Cardiac muscle cell (in vitro differentiated cells and primary cell): ENCODE measurements around the gene SLC39A1. TPM values are rescaled to one million over a fixed set of nuclear protein-coding genes. Genes with fewer than 3 reads are reported as not detected.
A peak's percentile ranks its signal among the peaks of the same experiment; 100 is the strongest.
"Not testable (repeated sequence)": the region's sequence is repeated elsewhere in the genome, so short reads cannot be mapped to it uniquely, and the experiment has no call there.

ENCODE experiments used
- DNase-seq, 2 donors: peaks; one replicate each; pipeline versions ENCODE4 v3.0.0 to v3.0.0-alpha.2; 2010 to 2017; ENCODE audit warnings: low read depth in 1 of 2, low spot score in 1 of 2
- H3K27ac ChIP-seq: fragments of 200-600 bp; sonication (generic); 2 replicates; pipeline ENCODE4 v1.5.1; 2016
- H3K27me3 ChIP-seq: fragments of 200-600 bp; sonication (generic); 2 replicates; pipeline ENCODE4 v1.6.0; 2016; ENCODE audit warnings: control low read depth
- H3K36me3 ChIP-seq: fragments of 200-600 bp; sonication (generic); 2 replicates; pipeline ENCODE4 v1.5.1; 2016; ENCODE audit warnings: control low read depth
- H3K4me1 ChIP-seq: fragments of 200-600 bp; sonication (generic); 2 replicates; pipeline ENCODE4 v1.8.1; 2017; ENCODE audit warnings: low read depth, mild to moderate bottlenecking, mixed run types
- H3K4me3 ChIP-seq: fragments of 200-600 bp; sonication (generic); 2 replicates; pipeline ENCODE4 v1.5.1; 2016; ENCODE audit warnings: mild to moderate bottlenecking
- H3K9me3 ChIP-seq: fragments of 200-600 bp; sonication (generic); 2 replicates; pipeline ENCODE4 v1.5.1; 2017; ENCODE audit warnings: low read depth, mild to moderate bottlenecking, control low read depth
- CTCF ChIP-seq: IDR thresholded peaks from 2 replicates; pipeline ENCODE4 v1.5.1; 2012; ENCODE audit warnings: low read depth, mild to moderate bottlenecking, low read length
- polyA plus RNA-seq: library from polyadenylated mRNA; unstranded; fragments of >200 nt; fragmentation: Nextera tagmentation; extraction: Ambion mirVana; gene quantifications from 2 replicates; pipeline ENCODE4 v1.2.1, GENCODE V29; 2016
- total RNA-seq: library from RNA; depleted of rRNA; stranded (reverse); fragments of >200 nt; gene quantifications from 2 replicates; pipeline ENCODE4 v1.2.3, GENCODE V29; 2016

SLC39A1 gene
- total RNA-seq (75.8 and 83.4 TPM in 2 replicates), polyA plus RNA-seq (71.2 and 72.6 TPM in 2 replicates)

- peak; percentile 97 to 99 for DNase-seq
- TF ChIP-seq CTCF: no peak
- peak within 1 kb of the TSS; percentile 90 for H3K27ac ChIP-seq
- peaks cover 17% of the 10 kb centered on the region for H3K4me1 ChIP-seq
- H3K27me3 ChIP-seq: no peaks in the 10 kb centered on the region
- H3K36me3 ChIP-seq: peaks cover 6% of the 10 kb centered on the region
- no peaks in the 10 kb centered on the region for H3K9me3 ChIP-seq
- H3K4me3 ChIP-seq: peak within 1 kb of the TSS; percentile 58
Measured at GRCh38 chr1:153963030-153963849, at the start of gene SLC39A1. Gene SLC39A1 (minus strand): TSS chr1:153963537. CDS start chr1:153962715, 822 bp downstream.

- not testable (repeated sequence) for H3K9me3 ChIP-seq, H3K36me3 ChIP-seq, DNase-seq, H3K4me1 ChIP-seq, H3K4me3 ChIP-seq, H3K27ac ChIP-seq, H3K27me3 ChIP-seq
Measured at GRCh38 chr1:154012543-154012942, 49.2 kb upstream of the SLC39A1 start.

GRCh38 chr1:154012129-154012528, 48.8 kb upstream of the SLC39A1 start:
- TF ChIP-seq CTCF: no peak
- no peaks in the 10 kb centered on the region for H3K9me3 ChIP-seq
- no peaks in the 10 kb centered on the region for H3K36me3 ChIP-seq
- H3K4me1 ChIP-seq: no peaks in the 10 kb centered on the region
- no peak overlapping the region for H3K27ac ChIP-seq
- H3K27me3 ChIP-seq: no peaks in the 10 kb centered on the region
- no peak for DNase-seq
- H3K4me3 ChIP-seq: no peak overlapping the region

GRCh38 chr1:154006136-154006535, 42.8 kb upstream of the SLC39A1 start:
- TF ChIP-seq CTCF: no peak
- Histone ChIP-seq H3K4me1 (no peaks in the 10 kb centered on the region), H3K36me3 (no peaks in the 10 kb centered on the region), H3K4me3 (no peak overlapping the region), H3K27ac (no peak overlapping the region), H3K27me3 (no peaks in the 10 kb centered on the region), H3K9me3 (no peaks in the 10 kb centered on the region)
- no peak for DNase-seq

- no peaks in the 10 kb centered on the region for H3K36me3 ChIP-seq
- no peaks in the 10 kb centered on the region for H3K9me3 ChIP-seq
- H3K4me3 ChIP-seq: no peak overlapping the region
- no peak overlapping the region for H3K27ac ChIP-seq
- no peak for DNase-seq
- H3K4me1 ChIP-seq: no peaks in the 10 kb centered on the region
- no peaks in the 10 kb centered on the region for H3K27me3 ChIP-seq
- no peak for TF ChIP-seq CTCF
Measured at GRCh38 chr1:154000420-154000819, 37.1 kb upstream of the SLC39A1 start.

GRCh38 chr1:153996882-153997281, 33.5 kb upstream of the SLC39A1 start:
- not testable (repeated sequence) for H3K27me3 ChIP-seq, H3K4me3 ChIP-seq, H3K4me1 ChIP-seq, H3K9me3 ChIP-seq, H3K27ac ChIP-seq, DNase-seq
- peaks cover 15% of the 10 kb centered on the region for H3K36me3 ChIP-seq
